Iris pigment epithelial cell (primary cell): ENCODE data around the gene SLC15A3.

Experiments used
- DNase-seq: peaks from one replicate; pipeline ENCODE4 v3.0.0-alpha.2; 2011; ENCODE audit warnings: low read depth

SLC15A3 gene

GRCh38 chr11:60945295-60945667 is 6.7 kb downstream of the SLC15A3 start:
- DNase-seq = no peak

DNA sequence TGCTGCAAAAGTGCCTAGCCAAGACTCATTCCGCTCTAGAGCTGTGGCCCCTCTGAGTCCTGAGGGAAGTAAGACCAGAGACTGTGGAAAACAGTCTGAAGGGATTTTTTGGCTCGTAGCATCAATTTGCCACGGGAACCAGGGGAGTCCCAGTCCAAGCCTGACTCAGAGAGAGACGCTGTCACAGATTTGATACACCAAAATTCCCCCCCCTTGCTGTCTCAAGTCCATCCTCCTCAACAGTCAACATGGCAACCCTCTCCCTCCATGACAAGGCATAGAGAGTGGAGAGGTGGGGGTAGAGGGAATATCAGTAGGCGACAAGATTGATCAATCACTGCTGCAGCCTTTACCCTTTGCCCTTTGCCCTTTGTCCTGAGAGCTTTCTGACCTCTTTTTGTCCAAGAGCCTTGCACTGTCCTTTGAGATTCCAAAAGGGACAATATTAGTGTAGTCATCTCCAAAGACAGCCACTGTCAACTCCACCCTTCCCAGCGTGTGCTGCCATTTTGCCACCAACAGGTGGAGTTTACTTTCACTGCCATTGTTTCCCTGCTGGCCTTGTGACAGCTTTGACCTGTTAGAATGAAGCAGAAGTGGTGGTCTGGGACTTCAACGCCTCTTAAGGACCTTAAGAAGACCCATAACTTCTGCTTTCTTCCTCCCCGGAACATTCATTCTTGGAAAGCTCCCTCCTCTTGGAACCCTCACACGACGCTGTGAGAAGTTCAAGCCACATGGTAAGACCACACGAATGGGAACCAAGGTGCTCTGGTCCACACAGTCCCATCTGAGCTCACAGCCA is 7.3 kb downstream of the SLC15A3 start:
- no peak for DNase-seq

DNA sequence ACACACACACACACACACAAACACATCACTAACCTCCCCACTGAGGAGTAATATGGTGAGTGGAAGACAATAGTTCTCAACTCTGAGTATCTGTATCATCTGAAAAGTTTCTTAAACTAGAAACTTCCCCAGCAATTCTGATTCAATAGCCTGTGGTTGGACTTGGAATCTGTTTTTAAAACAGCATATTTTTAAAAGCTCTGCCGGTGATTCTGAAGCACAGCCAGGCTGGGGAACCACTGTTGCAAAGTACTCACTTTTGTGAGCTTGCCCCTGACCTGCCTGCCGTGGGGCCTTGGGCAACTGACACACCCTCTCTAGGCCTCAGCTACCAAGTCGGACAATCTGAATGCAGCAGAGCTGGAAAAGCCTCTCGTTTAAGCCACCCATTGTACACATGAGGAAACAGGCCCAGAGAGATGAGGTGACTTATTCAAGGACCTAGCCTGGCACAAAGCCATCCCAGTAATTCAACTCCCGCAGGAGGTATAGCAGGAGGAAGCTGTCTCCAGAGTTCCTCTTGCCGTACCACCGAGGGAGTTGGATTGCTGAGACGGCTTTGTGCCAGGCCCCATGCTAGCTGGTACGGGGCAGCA is 8.9 kb downstream of the SLC15A3 start:
- DNase-seq = no peak

GRCh38 chr11:60942219-60942618 is 9.8 kb downstream of the SLC15A3 start:
- no peak for DNase-seq

- no peak for DNase-seq
These were observed 10.4 kb downstream of the SLC15A3 start for GRCh38 chr11:60941371-60942119.

DNA sequence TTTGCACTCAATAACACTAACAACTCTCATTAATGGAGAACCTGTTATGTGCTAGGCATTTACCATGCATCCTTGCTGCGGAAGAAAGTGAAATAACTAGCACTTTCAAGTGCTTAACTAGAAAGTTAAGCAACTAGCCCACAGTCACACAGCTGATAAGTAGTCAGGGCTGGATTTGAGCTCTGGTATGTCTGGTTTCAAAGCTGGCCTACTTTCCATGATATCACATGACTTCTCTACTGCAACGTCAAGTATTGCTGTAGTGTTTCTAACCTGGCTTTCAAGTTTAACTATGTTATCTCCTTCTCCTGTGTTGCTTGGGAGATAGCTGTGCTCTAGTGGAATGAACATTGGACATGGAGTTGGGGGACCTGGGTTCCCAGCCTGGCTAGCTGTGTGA is 12.1 kb downstream of the SLC15A3 start:
- peak; percentile 85 for DNase-seq

DNA sequence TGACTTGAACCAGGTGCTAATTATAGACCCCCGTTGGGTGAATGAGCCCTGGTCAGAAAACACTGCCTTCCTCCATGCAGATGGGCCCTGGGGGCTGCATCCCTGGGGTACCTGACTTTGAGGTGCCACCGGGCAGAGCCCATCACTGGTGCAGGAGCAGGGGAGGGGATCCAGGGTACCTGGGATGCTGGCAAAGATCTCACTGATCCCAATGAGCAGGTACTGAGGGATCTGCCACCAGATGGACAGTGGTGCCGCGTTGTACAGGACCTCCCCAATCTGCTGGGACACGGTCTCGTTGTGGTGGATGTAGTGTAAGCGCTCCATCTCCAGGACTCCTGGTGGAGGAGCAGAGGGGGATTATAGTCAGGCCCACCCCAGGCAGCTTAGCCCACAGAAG is 12.7 kb downstream of the SLC15A3 start:
- no peak for DNase-seq

- DNase-seq = no peak
These were observed 13.5 kb downstream of the SLC15A3 start for GRCh38 chr11:60938500-60938899.

GRCh38 chr11:60937811-60938210 is 14.2 kb downstream of the SLC15A3 start:
- DNase-seq = no peak

DNA sequence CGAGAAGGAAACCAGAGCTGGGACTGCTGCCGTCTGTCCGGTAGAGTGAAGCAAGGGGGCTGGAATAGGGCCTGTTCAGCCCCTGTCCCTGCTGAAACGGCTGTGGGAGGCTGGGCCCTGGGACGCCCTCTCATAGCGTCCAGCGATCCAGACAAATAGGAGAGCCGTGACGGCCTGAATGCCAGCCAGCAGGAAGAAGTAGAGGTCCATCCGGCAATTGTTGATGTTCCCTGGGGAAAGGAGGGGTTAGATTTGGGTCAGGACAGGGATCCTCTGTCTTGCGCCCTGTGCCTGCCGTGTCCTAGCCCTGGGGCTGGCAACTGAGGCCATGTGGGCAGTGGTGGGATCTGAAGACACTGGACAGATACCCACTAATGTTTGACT is 14.8 kb downstream of the SLC15A3 start:
- DNase-seq = no peak

DNA sequence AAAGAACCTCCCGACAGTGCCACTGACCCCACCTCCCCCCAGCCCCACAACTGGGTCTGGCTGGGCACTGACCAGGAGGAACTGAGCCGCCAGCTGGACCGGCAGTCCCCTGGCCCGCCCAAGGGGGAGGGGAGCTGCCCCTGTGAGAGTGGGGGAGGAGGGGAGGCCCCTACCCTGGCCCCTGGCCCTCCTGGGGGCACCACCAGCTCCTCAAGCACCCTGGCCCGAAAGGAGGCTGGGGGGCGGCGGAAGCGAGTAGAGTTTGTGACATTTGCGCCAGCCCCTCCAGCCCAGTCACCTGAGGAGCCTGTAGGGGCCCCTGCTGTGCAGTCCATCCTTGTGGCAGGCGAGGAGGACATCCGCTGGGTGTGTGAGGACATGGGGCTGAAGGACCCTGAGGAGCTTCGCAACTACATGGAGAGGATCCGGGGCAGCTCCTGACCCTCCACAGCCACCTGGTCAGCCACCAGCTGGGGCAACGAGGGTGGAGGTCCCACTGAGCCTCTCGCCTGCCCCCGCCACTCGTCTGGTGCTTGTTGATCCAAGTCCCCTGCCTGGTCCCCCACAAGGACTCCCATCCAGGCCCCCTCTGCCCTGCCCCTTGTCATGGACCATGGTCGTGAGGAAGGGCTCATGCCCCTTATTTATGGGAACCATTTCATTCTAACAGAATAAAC is 15.4 kb downstream of the SLC15A3 start:
- no peak for DNase-seq

- no peak for DNase-seq
These were observed 16.1 kb downstream of the SLC15A3 start for GRCh38 chr11:60935676-60936442.

- DNase-seq = no peak
These were observed 17.0 kb downstream of the SLC15A3 start for GRCh38 chr11:60934790-60935605.

DNA sequence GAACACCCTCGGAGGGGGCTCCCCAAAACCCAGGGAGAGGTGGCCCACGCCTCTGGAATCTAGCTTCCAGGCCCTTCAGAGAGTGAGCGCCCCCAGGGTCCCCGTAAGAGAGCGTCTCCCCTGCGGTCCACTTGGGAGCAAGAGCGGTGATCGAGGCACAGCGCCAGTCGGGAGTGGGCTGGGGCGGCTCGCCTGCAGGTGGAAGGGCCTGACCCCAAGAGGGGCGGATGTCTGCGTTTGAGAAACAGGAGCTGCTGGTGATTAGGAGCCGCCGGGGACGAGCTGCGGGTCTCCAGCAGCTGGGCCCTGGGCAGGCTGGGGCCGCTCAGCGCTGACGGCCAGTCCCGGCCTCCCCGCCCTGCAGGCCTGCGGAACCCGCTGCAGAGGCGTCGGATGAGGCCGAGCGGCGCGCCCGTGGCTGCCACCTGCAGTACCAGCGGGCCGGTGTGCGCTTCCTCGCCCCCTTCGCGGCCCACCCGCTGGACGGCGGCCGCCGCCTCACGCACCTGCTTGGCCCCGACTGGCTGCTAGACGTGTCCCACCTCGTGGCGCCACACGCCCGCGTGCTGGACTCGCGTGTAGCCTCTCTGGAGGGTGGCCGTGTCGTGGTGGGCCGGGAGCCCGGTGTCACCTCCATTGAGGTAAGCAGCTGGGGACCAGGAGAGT is 17.7 kb downstream of the SLC15A3 start:
- no peak for DNase-seq

- DNase-seq = no peak
These were observed 18.4 kb downstream of the SLC15A3 start for GRCh38 chr11:60933416-60934123.

DNA sequence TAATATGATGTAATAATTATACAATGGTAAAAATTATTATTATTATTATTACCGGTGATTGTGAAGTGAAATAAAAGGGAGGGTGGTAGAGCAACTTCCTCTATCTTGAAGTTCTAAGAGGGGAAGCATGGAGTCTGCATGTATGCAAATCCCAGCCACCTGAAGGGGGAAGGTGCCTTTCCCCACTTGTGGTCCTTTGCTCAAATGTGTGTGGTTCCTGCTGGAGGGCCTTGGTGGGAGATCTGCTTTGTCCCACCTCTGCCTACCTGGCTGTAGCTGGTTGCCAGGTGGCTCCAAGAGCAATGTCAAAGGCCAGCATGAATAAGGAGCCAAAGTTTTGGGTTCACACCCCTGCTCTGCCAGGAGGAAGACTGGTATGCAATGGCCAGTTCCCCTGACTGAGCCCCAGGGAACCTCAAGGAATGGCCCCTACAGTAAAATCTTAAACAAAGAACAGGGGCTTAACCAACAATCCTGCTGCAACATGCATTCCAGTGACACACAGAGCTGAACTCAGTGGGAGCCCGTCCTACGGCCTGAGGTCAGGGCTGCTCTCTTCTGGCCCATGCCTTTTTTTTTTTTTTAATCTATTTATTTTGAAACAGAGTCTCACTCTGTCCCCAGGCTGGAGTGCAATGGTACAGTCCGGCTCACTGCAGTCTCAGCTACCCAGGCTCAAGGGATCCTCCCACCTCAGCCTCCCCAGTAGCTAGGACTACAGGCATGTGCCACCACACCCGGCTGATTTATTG is 19.2 kb downstream of the SLC15A3 start:
- DNase-seq = no peak

DNA sequence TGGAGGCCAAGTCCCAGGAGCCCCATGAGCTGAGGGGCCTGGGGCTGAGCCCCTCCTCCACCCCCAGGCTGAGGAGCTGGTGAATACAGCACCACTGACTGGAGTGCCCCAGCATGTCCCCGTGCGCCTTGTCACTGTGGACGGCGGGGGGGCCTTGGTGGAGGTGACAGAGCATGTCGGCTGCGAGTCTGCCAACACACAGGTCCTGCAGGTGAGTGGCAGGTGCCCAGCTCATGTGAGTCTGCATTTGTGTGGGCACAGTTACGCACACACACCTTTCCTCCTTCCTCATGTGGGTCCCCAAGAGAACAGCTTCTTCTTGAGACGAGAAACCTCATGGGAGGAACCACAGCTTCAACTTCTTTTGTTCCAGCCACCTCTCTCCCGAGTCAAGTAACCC is 20.1 kb downstream of the SLC15A3 start:
- DNase-seq = no peak

- no peak for DNase-seq
These were observed 21.6 kb downstream of the SLC15A3 start for GRCh38 chr11:60930394-60930793.

- DNase-seq = no peak
These were observed 22.2 kb downstream of the SLC15A3 start for GRCh38 chr11:60929764-60930163.
